Astrocyte (in vitro differentiated cells and primary cell): ENCODE measurements around the gene PDK2. TPM values are rescaled to one million over a fixed set of nuclear protein-coding genes. Genes with fewer than 3 reads are reported as not detected.
A peak's percentile ranks its signal among the peaks of the same experiment; 100 is the strongest.

Experiments
- DNase-seq: peaks from one replicate; pipeline ENCODE4 v3.0.0-alpha.2; 2010; ENCODE audit warnings: low read depth
- FAIRE-seq: peaks from 2 replicates; lab custom pipeline; 2011; peaks lifted over from hg19 to GRCh38; lab: Jason Lieb, UNC
- H2AFZ ChIP-seq: 2 replicates; pipeline ENCODE4 v1.6.0; 2012; ENCODE audit warnings: low read depth, low read length, inconsistent platforms
- H3K27ac ChIP-seq: 2 replicates; pipeline ENCODE4 v1.5.1; 2011; ENCODE audit warnings: low read depth, low read length, inconsistent platforms
- H3K27me3 ChIP-seq: 2 replicates; pipeline ENCODE4 v1.6.0; 2011; ENCODE audit warnings: low read length, inconsistent platforms; ENCODE audit not compliant: insufficient read depth
- H3K36me3 ChIP-seq: 2 replicates; pipeline ENCODE4 v1.5.1; 2011; ENCODE audit warnings: low read length, inconsistent platforms; ENCODE audit not compliant: insufficient read depth
- H3K4me1 ChIP-seq: 2 replicates; pipeline ENCODE4 v1.5.1; 2011; ENCODE audit warnings: low read length, inconsistent platforms; ENCODE audit not compliant: insufficient read depth
- H3K4me2 ChIP-seq: 2 replicates; pipeline ENCODE4 v1.6.0; 2012; ENCODE audit warnings: low read length, inconsistent platforms
- H3K4me3 ChIP-seq: 2 replicates; pipeline ENCODE4 v1.5.1; 2011; ENCODE audit warnings: low read depth, mild to moderate bottlenecking, low read length, inconsistent platforms; ENCODE audit not compliant: insufficient read depth
- H3K79me2 ChIP-seq: 2 replicates; pipeline ENCODE4 v1.6.0; 2012; ENCODE audit warnings: mild to moderate bottlenecking, low read length, inconsistent platforms; ENCODE audit not compliant: insufficient read depth
- H3K9ac ChIP-seq: 2 replicates; pipeline ENCODE4 v1.6.0; 2012; ENCODE audit warnings: mild to moderate bottlenecking, low read length, inconsistent platforms
- H3K9me3 ChIP-seq: 2 replicates; pipeline ENCODE4 v1.5.1; 2012; ENCODE audit warnings: low read depth, mild to moderate bottlenecking, low read length, inconsistent platforms; ENCODE audit not compliant: insufficient read depth
- H4K20me1 ChIP-seq: 2 replicates; pipeline ENCODE4 v1.6.0; 2012; ENCODE audit warnings: low read length, inconsistent platforms; ENCODE audit not compliant: insufficient read depth
- H3K27ac Mint-ChIP-seq: one replicate; pipeline ENCODE4 v1.8.0; 2021; ENCODE audit warnings: mild to moderate bottlenecking, mixed read lengths; ENCODE audit not compliant: unreplicated experiment
- H3K27me3 Mint-ChIP-seq: one replicate; pipeline ENCODE4 v1.8.0; 2021; ENCODE audit warnings: low read depth, mixed read lengths; ENCODE audit not compliant: unreplicated experiment
- H3K36me3 Mint-ChIP-seq: one replicate; pipeline ENCODE4 v1.8.0; 2021; ENCODE audit warnings: low read depth, mixed read lengths; ENCODE audit not compliant: unreplicated experiment
- H3K4me1 Mint-ChIP-seq: one replicate; pipeline ENCODE4 v1.8.0; 2021; ENCODE audit warnings: low read depth, mixed read lengths; ENCODE audit not compliant: unreplicated experiment
- H3K4me3 Mint-ChIP-seq: one replicate; pipeline ENCODE4 v1.8.0; 2021; ENCODE audit warnings: mild to moderate bottlenecking, moderate library complexity, mixed read lengths; ENCODE audit not compliant: unreplicated experiment
- H3K9me3 Mint-ChIP-seq: one replicate; pipeline ENCODE4 v1.8.0; 2021; ENCODE audit warnings: mild to moderate bottlenecking, mixed read lengths; ENCODE audit not compliant: unreplicated experiment
- CTCF ChIP-seq: IDR thresholded peaks from 2 replicates; pipeline ENCODE4 v1.5.1; 2011; ENCODE audit warnings: low read depth, mild to moderate bottlenecking, inconsistent platforms, low read length, moderate library complexity; ENCODE audit not compliant: insufficient read depth
- EZH2 ChIP-seq: IDR thresholded peaks from 2 replicates; pipeline ENCODE4 v1.6.1; 2012; ENCODE audit warnings: mild to moderate bottlenecking, low read length, inconsistent platforms; ENCODE audit not compliant: insufficient read depth
- total RNA-seq: library from RNA; stranded (reverse); gene quantifications from 2 replicates; pipeline ENCODE4 v1.2.1, GENCODE V29; 2021

PDK2 gene
- total RNA-seq, 1 donor from 2014 or later = 25.8 TPM

GRCh38 chr17:50093807-50094206 lies 1.3 kb upstream of the PDK2 start:
- TF ChIP-seq CTCF = no peak
- no peak for TF ChIP-seq EZH2
- H3K27ac ChIP-seq = no peak overlapping the region
- H4K20me1 ChIP-seq = peaks cover 16% of the 10 kb centered on the region
- no peak for DNase-seq
- H3K4me3 ChIP-seq = no peak overlapping the region
- H2AFZ ChIP-seq = no peak overlapping the region
- Mint-ChIP-seq H3K4me1 (peaks cover 9% of the 10 kb centered on the region), H3K27me3 (peaks cover 2% of the 10 kb centered on the region), H3K4me3 (peak overlapping the region; percentile 50), H3K36me3 (peaks cover 6% of the 10 kb centered on the region), H3K9me3 (no peaks in the 10 kb centered on the region), H3K27ac (no peak overlapping the region)
- peak overlapping the region; percentile 92 for H3K4me2 ChIP-seq
- H3K9me3 ChIP-seq = no peaks in the 10 kb centered on the region
- H3K27me3 ChIP-seq = no peaks in the 10 kb centered on the region
- no peak for FAIRE-seq
- H3K9ac ChIP-seq = no peak overlapping the region
- peaks cover 5% of the 10 kb centered on the region for H3K79me2 ChIP-seq
- peaks cover 15% of the 10 kb centered on the region for H3K4me1 ChIP-seq
- H3K36me3 ChIP-seq = peaks cover 16% of the 10 kb centered on the region

- peaks cover 9% of the 10 kb centered on the region for H3K4me1 Mint-ChIP-seq
- Histone ChIP-seq H3K4me1 (peaks cover 15% of the 10 kb centered on the region), H4K20me1 (peaks cover 11% of the 10 kb centered on the region), H3K27ac (no peak overlapping the region), H3K79me2 (peaks cover 5% of the 10 kb centered on the region), H3K9ac (peak overlapping the region; percentile 67), H3K27me3 (no peaks in the 10 kb centered on the region), H3K36me3 (peaks cover 13% of the 10 kb centered on the region), H3K9me3 (no peaks in the 10 kb centered on the region), H2AFZ (peak overlapping the region; percentile 64), H3K4me3 (peak overlapping the region; percentile 55), H3K4me2 (peak overlapping the region; percentile 92)
- peaks cover 2% of the 10 kb centered on the region for H3K27me3 Mint-ChIP-seq
- FAIRE-seq = no peak
- no peak for TF ChIP-seq EZH2
- peak; percentile 79 for TF ChIP-seq CTCF
- H3K4me3 Mint-ChIP-seq = peak overlapping the region; percentile 94
- DNase-seq = peak; percentile 60
- peaks cover 4% of the 10 kb centered on the region for H3K36me3 Mint-ChIP-seq
- H3K27ac Mint-ChIP-seq = peak overlapping the region; percentile 87
- no peaks in the 10 kb centered on the region for H3K9me3 Mint-ChIP-seq
These were observed 853 bp upstream of the PDK2 start for GRCh38 chr17:50094243-50094752.

- H3K4me1 Mint-ChIP-seq = peaks cover 12% of the 10 kb centered on the region
- no peaks in the 10 kb centered on the region for H3K9me3 ChIP-seq
- H3K4me3 ChIP-seq = peak overlapping the region; percentile 79
- peaks cover 6% of the 10 kb centered on the region for H3K36me3 Mint-ChIP-seq
- H3K4me3 Mint-ChIP-seq = peak overlapping the region; percentile 94
- peaks cover 5% of the 10 kb centered on the region for H3K79me2 ChIP-seq
- H3K9ac ChIP-seq = peak overlapping the region; percentile 84
- peak overlapping the region; percentile 92 for H3K4me2 ChIP-seq
- FAIRE-seq = no peak
- peak overlapping the region; percentile 64 for H2AFZ ChIP-seq
- DNase-seq = no peak
- H3K9me3 Mint-ChIP-seq = no peaks in the 10 kb centered on the region
- H3K27ac ChIP-seq = no peak overlapping the region
- H3K27ac Mint-ChIP-seq = peak overlapping the region; percentile 63
- H3K4me1 ChIP-seq = peaks cover 20% of the 10 kb centered on the region
- peaks cover 3% of the 10 kb centered on the region for H3K36me3 ChIP-seq
- no peaks in the 10 kb centered on the region for H3K27me3 ChIP-seq
- H4K20me1 ChIP-seq = peaks cover 8% of the 10 kb centered on the region
- TF ChIP-seq CTCF = no peak
- TF ChIP-seq EZH2 = no peak
- peaks cover 2% of the 10 kb centered on the region for H3K27me3 Mint-ChIP-seq
These were observed 481 bp downstream of the PDK2 start for GRCh38 chr17:50095626-50096037.
